GM12878 (cell line): Measurements from ENCODE around the gene GCNT2.

Experiments used
- ATF7 ChIP-seq: fragments of 450-650 bp; IDR thresholded peaks from 2 replicates; pipeline ENCODE4 v1.6.1; 2016; ENCODE audit warnings: low read depth, mild to moderate bottlenecking
- EP300 ChIP-seq, 2 experiments: fragments of 150-350 bp in 1 of 2; IDR thresholded peaks; 2 replicates each; pipeline ENCODE4 v1.6.1; 2011 to 2012; ENCODE audit warnings: low read depth in 2 of 2, low read length in 2 of 2, borderline replicate concordance in 1 of 2, improper control_type of control experiment in 1 of 2, inconsistent platforms in 1 of 2; ENCODE audit not compliant: control insufficient read depth in 1 of 2
- EZH2 ChIP-seq: IDR thresholded peaks from 2 replicates; pipeline ENCODE4 v1.6.1; 2012; ENCODE audit warnings: low read depth, mild to moderate bottlenecking, control low read depth, inconsistent platforms, low read length, borderline replicate concordance; ENCODE audit not compliant: control insufficient read depth
- HDGF ChIP-seq: fragments of 450-650 bp; IDR thresholded peaks from 2 replicates; pipeline ENCODE4 v1.6.1; 2016; ENCODE audit warnings: antibody characterized with exemption
- POLR2AphosphoS2 ChIP-seq: IDR thresholded peaks from 2 replicates; pipeline ENCODE4 v1.6.1; 2011; ENCODE audit warnings: low read depth, mild to moderate bottlenecking, low read length, improper control_type of control experiment, moderate library complexity
- RBBP5 ChIP-seq: fragments of 200-600 bp; sonication (generic); conservative IDR thresholded peaks from 2 replicates; pipeline ENCODE4 v1.6.1; 2016
- SUZ12 ChIP-seq: fragments of 200-600 bp; sonication (generic); IDR thresholded peaks from one replicate; pipeline ENCODE4 v1.6.1; 2018; ENCODE audit warnings: antibody characterized with exemption, mild to moderate bottlenecking; ENCODE audit not compliant: unreplicated experiment
- TAF1 ChIP-seq: IDR thresholded peaks from 2 replicates; pipeline ENCODE4 v1.6.1; 2011; ENCODE audit warnings: mild to moderate bottlenecking, low read depth, low read length, borderline replicate concordance
- ZZZ3 ChIP-seq: IDR thresholded peaks from 2 replicates; pipeline ENCODE4 v1.6.1; 2011; ENCODE audit warnings: low read depth; ENCODE audit not compliant: control insufficient read depth, insufficient read length
- TF ChIP-seq, protein P1 (sequence below): fragments of 450-650 bp; IDR thresholded peaks from 2 replicates; pipeline ENCODE4 v1.6.1; 2017; ENCODE audit warnings: low read depth, mild to moderate bottlenecking, moderate library complexity
- TF ChIP-seq, protein P2 (sequence below), 3 experiments: IDR thresholded peaks in 2 of 3; conservative IDR thresholded peaks in 1 of 3; 2 replicates each; pipeline ENCODE4 v1.5.1; 2011; ENCODE audit warnings: low read depth in 3 of 3, low read length in 3 of 3, mild to moderate bottlenecking in 3 of 3, control low read depth in 2 of 3, moderate library complexity in 2 of 3, inconsistent platforms in 1 of 3, mixed read lengths in 1 of 3; ENCODE audit not compliant: control insufficient read depth in 2 of 3, insufficient read depth in 1 of 3; ENCODE audit errors: extremely low read depth in 1 of 3
- TF ChIP-seq, protein P3 (sequence below): IDR thresholded peaks from 2 replicates; pipeline ENCODE4 v1.6.1; 2012; ENCODE audit warnings: low read depth, low read length, improper control_type of control experiment

DNA sequence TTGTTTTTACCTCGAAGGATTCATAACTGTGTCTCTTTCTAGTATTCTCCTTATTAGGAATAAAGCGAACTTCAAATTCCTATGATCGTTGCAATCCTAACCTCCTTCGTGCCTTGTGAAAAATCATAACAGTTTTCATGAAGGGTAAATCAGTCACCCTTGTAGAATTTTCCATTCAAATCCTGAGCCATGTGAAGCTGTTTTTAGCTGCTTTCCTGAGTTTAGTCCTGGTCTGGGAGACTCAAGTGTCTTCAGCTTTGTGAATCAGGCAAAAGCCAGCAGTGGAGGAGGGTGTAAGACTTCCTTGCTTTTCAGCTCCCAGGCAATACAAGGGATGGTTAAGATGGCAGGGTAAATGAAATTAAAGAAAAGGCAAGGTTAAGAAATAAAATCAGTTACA is 24.3 kb downstream of the GCNT2 start:
- TF ChIP-seq TAF1 (no peak), POLR2AphosphoS2 (no peak), SUZ12 (no peak), ZZZ3 (no peak), EP300 (IDR thresholded peaks at IDR 0.05; ENCODE audit: borderline replicate concordance in 1 of 2, control insufficient read depth in 1 of 2, low read depth in 2 of 2, low read length in 2 of 2) (no peak), EZH2 (no peak), ATF7 (no peak), RBBP5 (no peak), HDGF (no peak)
- TF ChIP-seq, protein P1, sequence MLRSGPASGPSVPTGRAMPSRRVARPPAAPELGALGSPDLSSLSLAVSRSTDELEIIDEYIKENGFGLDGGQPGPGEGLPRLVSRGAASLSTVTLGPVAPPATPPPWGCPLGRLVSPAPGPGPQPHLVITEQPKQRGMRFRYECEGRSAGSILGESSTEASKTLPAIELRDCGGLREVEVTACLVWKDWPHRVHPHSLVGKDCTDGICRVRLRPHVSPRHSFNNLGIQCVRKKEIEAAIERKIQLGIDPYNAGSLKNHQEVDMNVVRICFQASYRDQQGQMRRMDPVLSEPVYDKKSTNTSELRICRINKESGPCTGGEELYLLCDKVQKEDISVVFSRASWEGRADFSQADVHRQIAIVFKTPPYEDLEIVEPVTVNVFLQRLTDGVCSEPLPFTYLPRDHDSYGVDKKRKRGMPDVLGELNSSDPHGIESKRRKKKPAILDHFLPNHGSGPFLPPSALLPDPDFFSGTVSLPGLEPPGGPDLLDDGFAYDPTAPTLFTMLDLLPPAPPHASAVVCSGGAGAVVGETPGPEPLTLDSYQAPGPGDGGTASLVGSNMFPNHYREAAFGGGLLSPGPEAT, result no peak
- TF ChIP-seq, protein P2, sequence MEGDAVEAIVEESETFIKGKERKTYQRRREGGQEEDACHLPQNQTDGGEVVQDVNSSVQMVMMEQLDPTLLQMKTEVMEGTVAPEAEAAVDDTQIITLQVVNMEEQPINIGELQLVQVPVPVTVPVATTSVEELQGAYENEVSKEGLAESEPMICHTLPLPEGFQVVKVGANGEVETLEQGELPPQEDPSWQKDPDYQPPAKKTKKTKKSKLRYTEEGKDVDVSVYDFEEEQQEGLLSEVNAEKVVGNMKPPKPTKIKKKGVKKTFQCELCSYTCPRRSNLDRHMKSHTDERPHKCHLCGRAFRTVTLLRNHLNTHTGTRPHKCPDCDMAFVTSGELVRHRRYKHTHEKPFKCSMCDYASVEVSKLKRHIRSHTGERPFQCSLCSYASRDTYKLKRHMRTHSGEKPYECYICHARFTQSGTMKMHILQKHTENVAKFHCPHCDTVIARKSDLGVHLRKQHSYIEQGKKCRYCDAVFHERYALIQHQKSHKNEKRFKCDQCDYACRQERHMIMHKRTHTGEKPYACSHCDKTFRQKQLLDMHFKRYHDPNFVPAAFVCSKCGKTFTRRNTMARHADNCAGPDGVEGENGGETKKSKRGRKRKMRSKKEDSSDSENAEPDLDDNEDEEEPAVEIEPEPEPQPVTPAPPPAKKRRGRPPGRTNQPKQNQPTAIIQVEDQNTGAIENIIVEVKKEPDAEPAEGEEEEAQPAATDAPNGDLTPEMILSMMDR (IDR thresholded peaks at IDR 0.05 in 2 of 3, conservative IDR thresholded peaks at IDR 0.05 in 1 of 3; ENCODE audit: control insufficient read depth in 2 of 3, extremely low read depth in 1 of 3, insufficient read depth in 1 of 3, low read depth in 3 of 3, low read length in 3 of 3), result no peak
- TF ChIP-seq, protein P3, sequence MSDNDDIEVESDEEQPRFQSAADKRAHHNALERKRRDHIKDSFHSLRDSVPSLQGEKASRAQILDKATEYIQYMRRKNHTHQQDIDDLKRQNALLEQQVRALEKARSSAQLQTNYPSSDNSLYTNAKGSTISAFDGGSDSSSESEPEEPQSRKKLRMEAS, result no peak
